G401.6 (cell line): ENCODE results near the gene ALS2CL.
"Not testable (repeated sequence)": the region's sequence is repeated elsewhere in the genome, so short reads cannot be mapped to it uniquely, and the experiment has no call there.

Experiments used
- FAIRE-seq: peaks from 2 replicates; lab custom pipeline; 2012; peaks lifted over from hg19 to GRCh38; lab: Jason Lieb, UNC

The ALS2CL gene

GRCh38 chr3:46715507-46716175, 22.2 kb upstream of the ALS2CL start:
- no peak for FAIRE-seq

- FAIRE-seq, result no peak
Observed at GRCh38 chr3:46714728-46715506, 21.4 kb upstream of the ALS2CL start.

- no peak for FAIRE-seq
Observed at GRCh38 chr3:46713898-46714552, 20.5 kb upstream of the ALS2CL start.

- no peak for FAIRE-seq
Observed at GRCh38 chr3:46713050-46713897, 19.8 kb upstream of the ALS2CL start.

- FAIRE-seq, result no peak
Observed at GRCh38 chr3:46712191-46713049, 18.9 kb upstream of the ALS2CL start.

- no peak for FAIRE-seq
Observed at GRCh38 chr3:46711760-46712159, 18.3 kb upstream of the ALS2CL start.

- no peak for FAIRE-seq
Observed at GRCh38 chr3:46711305-46711704, 17.8 kb upstream of the ALS2CL start.

GRCh38 chr3:46710671-46711295, 17.3 kb upstream of the ALS2CL start:
- FAIRE-seq, result no peak

- FAIRE-seq, result no peak
Observed at GRCh38 chr3:46710229-46710628, 16.8 kb upstream of the ALS2CL start.

- FAIRE-seq, result no peak
Observed at GRCh38 chr3:46709721-46710120, 16.2 kb upstream of the ALS2CL start.

- FAIRE-seq, result no peak
Observed at GRCh38 chr3:46709157-46709654, 15.7 kb upstream of the ALS2CL start.

- FAIRE-seq, result no peak
Observed at GRCh38 chr3:46708401-46709156, 15.1 kb upstream of the ALS2CL start.

GRCh38 chr3:46707601-46708011, 14.1 kb upstream of the ALS2CL start:
- no peak for FAIRE-seq

GRCh38 chr3:46706771-46707582, 13.5 kb upstream of the ALS2CL start:
- FAIRE-seq, result no peak

- FAIRE-seq, result no peak
Observed at GRCh38 chr3:46705751-46706552, 12.5 kb upstream of the ALS2CL start.

GRCh38 chr3:46705022-46705530, 11.6 kb upstream of the ALS2CL start:
- FAIRE-seq, result no peak

GRCh38 chr3:46704346-46704745, 10.9 kb upstream of the ALS2CL start:
- not testable (repeated sequence) for FAIRE-seq

- no peak for FAIRE-seq
Observed at GRCh38 chr3:46703013-46703520, 9.6 kb upstream of the ALS2CL start.
